Activated CD4-positive, alpha-beta T cell treated with anti-CD3 and anti-CD28 coated beads for 1 hour (primary cell): ENCODE results near the gene KCP.

Experiments
- DNase-seq: peaks from one replicate; pipeline ENCODE4 v3.0.0-alpha.2; 2020

Gene KCP

GRCh38 chr7:128852537-128853254 lies 57.8 kb downstream of the KCP start:
- DNase-seq, result no peak

GRCh38 chr7:128849804-128850490 lies 60.6 kb downstream of the KCP start:
- DNase-seq, result no peak

- DNase-seq, result no peak
Measured at GRCh38 chr7:128849156-128849515, 61.4 kb downstream of the KCP start.

- no peak for DNase-seq
Measured at GRCh38 chr7:128848289-128849155, 62.0 kb downstream of the KCP start.

- DNase-seq, result no peak
Measured at GRCh38 chr7:128847721-128848211, 62.7 kb downstream of the KCP start.

- no peak for DNase-seq
Measured at GRCh38 chr7:128846781-128847444, 63.6 kb downstream of the KCP start.

- no peak for DNase-seq
Measured at GRCh38 chr7:128845987-128846386, 64.5 kb downstream of the KCP start.

GRCh38 chr7:128845475-128845874 lies 65.0 kb downstream of the KCP start:
- no peak for DNase-seq

GRCh38 chr7:128844777-128845311 lies 65.7 kb downstream of the KCP start:
- no peak for DNase-seq

- DNase-seq, result no peak
Measured at GRCh38 chr7:128843938-128844621, 66.4 kb downstream of the KCP start.

GRCh38 chr7:128842674-128843641 lies 67.6 kb downstream of the KCP start:
- DNase-seq, result no peak

GRCh38 chr7:128841921-128842673 lies 68.4 kb downstream of the KCP start:
- peak; percentile 40 for DNase-seq

GRCh38 chr7:128841171-128841690 lies 69.3 kb downstream of the KCP start:
- DNase-seq, result no peak

- DNase-seq, result no peak
Measured at GRCh38 chr7:128840326-128841170, 70.0 kb downstream of the KCP start.

- no peak for DNase-seq
Measured at GRCh38 chr7:128839751-128840177, 70.7 kb downstream of the KCP start.

- DNase-seq, result no peak
Measured at GRCh38 chr7:128838981-128839731, 71.4 kb downstream of the KCP start.

GRCh38 chr7:128838109-128838779 lies 72.3 kb downstream of the KCP start:
- DNase-seq, result no peak
